Measurements from ENCODE around the gene CEBPB. TPM values are rescaled to one million over a fixed set of nuclear protein-coding genes. Genes with fewer than 3 reads are reported as not detected.

The CEBPB gene
- total RNA-seq (100 to 1,000 TPM in 1 of 5 experiments, 10 to 100 TPM in 4; 27.8 to 201 (median 40.9) TPM), polyA plus RNA-seq (10 to 100 TPM; 12.8 to 14.4 TPM), total RNA-seq (42.7 reads per million, percentile 68 among the genes with 10 or more reads in this experiment)

DNA sequence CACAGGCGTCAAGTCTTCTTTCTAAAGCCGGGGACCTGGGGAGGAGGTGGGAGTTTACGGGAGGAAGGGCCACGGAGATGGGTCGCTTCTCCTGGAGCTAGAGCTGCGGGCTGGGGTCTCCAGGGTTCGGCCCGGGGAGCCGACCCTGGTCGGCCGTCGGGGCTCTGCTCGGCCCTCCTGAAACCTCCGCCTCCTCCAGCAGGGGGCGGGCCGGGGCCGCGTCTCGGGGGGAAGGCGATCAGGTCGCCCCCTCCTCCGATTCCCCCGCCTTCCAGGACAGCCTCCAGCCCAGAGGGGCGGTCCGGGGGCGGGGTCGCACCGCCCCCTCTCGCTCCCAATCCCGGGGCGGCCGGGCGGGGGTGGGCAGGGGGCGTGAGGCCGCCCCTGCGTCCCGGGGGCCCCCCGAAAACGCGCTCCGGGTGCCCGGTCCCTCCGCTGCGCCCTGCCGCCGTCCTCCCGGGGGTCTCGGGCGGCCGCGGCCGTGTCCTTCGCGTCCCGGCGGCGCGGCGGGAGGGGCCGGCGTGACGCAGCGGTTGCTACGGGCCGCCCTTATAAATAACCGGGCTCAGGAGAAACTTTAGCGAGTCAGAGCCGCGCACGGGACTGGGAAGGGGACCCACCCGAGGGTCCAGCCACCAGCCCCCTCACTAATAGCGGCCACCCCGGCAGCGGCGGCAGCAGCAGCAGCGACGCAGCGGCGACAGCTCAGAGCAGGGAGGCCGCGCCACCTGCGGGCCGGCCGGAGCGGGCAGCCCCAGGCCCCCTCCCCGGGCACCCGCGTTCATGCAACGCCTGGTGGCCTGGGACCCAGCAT is at the start of gene CEBPB:
TSS of gene CEBPB (plus strand) at position 580 of the 814 bp plus-strand sequence. CDS start at position 784, 204 bp downstream.
- Mint-ChIP-seq H3K27ac (peak within 1 kb of the TSS; percentile 62 to 96 (median 90)), H3K4me1 (peaks cover 24 to 37% (median 29%) of the 10 kb centered on the region in 7 donors)
- intact Hi-C loops (cut with micrococcal nuclease) = loop anchor here (1.0 to 5.0 kb wide), 14 partner anchors 11 to 602 kb away; partner anchors contain the start of genes PTPN1 (in 2 of the 2), PARD6B (in 1 of the 2), RNF114 (in 1 of the 2) and SLC9A8 (in 1 of the 2)

DNA sequence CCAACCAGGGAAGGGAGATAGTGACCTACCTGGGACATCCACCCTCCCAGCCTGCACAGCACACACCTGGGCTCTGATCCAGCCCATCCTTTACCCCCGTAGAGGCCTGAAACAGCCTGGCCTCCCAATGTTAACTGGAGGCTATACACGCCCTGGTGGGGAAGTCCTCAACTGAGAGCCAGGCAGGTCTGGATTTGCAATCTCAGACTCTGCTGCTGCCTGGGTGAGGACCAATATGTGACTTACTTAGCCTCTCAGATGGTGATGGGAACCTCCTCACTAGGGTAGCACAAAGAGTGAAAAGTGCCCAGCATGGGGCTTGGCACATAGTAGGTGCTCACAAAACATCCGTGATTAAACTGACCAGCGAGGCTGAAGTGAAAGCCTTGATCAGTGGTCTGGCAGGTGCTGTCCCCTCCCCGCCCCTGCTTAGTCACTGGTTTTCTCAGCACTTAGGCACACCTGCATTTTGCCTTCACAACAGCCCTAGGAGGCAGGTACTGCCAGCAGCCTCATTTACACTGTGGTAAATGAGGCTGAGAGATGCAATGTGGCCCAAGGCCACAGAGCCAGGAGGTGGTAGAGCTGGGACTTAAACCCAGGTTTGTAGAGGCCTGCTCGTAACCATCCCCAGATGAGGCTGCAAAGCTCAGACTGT is 49.5 kb upstream of the CEBPB start:
- Histone ChIP-seq H3K36me3 (ENCODE audit: control insufficient read depth in 2 of 3, insufficient read depth in 3 of 3, low read length in 3 of 3) (peaks cover 3 to 57% (median 5%) of the 10 kb centered on the region in 3 experiments), H3K9me3 (ENCODE audit: control insufficient read depth in 2 of 3, low read length in 3 of 3) (no peaks in the 10 kb centered on the region), H3K27me3 (ENCODE audit: control insufficient read depth in 2 of 2, insufficient read depth in 2 of 2, low read length in 2 of 2) (no peaks in the 10 kb centered on the region), H3K27ac (ENCODE audit: low read depth, low read length) (no peak overlapping the region), H3K4me1 (ENCODE audit: control insufficient read depth in 2 of 2, insufficient read depth in 2 of 2, low read length in 2 of 2) (peaks cover 4 to 9% of the 10 kb centered on the region in 2 donors), H3K4me3 (ENCODE audit: low read length) (no peak overlapping the region)
- ATAC-seq = no peak
- Mint-ChIP-seq H3K9me3 (peaks cover 0 to 1% (median 0%) of the 10 kb centered on the region in 11 donors), H3K4me1 (peaks cover 27 to 47% (median 35%) of the 10 kb centered on the region in 7 donors), H3K27me3 (no peaks in the 10 kb centered on the region), H3K27ac (peak overlapping the region in 4 of 9 donors; percentile 7 to 58 (median 46)), H3K4me3 (no peak overlapping the region), H3K36me3 (peaks cover 10 to 36% (median 11%) of the 10 kb centered on the region in 5 donors)
- CTCF ChIA-PET = interaction anchor here (0.8 to 3.5 kb wide), 2 partner anchors 12 to 19 kb away, joined by 3 to 15 read pairs; no protein-coding TSS in a partner anchor
- intact Hi-C loops (cut with micrococcal nuclease) = no loop called here
- POLR2A ChIA-PET = interaction anchor here (1.1 kb wide), 1 partner anchor 25 kb away, joined by 3 read pairs; no protein-coding TSS in a partner anchor
- DNase-seq = no peak

More for the DNA sequence above, at the start of gene CEBPB:
- H3K4me3 Mint-ChIP-seq = peak within 1 kb of the TSS; percentile 83 to 94 (median 86)
- no peaks in the 10 kb centered on the region for H3K9me3 Mint-ChIP-seq
- peaks cover 7 to 8% (median 8%) of the 10 kb centered on the region in 5 donors for H3K27me3 Mint-ChIP-seq
- Histone ChIP-seq H3K4me1 (ENCODE audit: control insufficient read depth in 2 of 2, insufficient read depth in 2 of 2, low read length in 2 of 2) (peaks cover 11 to 21% of the 10 kb centered on the region in 2 donors), H3K36me3 (ENCODE audit: control insufficient read depth in 2 of 3, insufficient read depth in 3 of 3, low read length in 3 of 3) (no peaks in the 10 kb centered on the region), H3K27ac (ENCODE audit: low read depth, low read length) (peak within 1 kb of the TSS; percentile 77), H3K9me3 (ENCODE audit: control insufficient read depth in 2 of 3, low read length in 3 of 3) (no peaks in the 10 kb centered on the region), H3K4me3 (ENCODE audit: low read length) (peak within 1 kb of the TSS; percentile 79), H3K27me3 (ENCODE audit: control insufficient read depth in 2 of 2, insufficient read depth in 2 of 2, low read length in 2 of 2) (no peaks in the 10 kb centered on the region)
- ChIA-PET POLR2A (interaction anchor here (0.7 to 2.4 kb wide), 9 partner anchors 11 to 321 kb away, joined by 3 to 9 read pairs (median 6); partner anchors contain the start of genes PEDS1, PTPN1 and UBE2V1), CTCF (interaction anchor here (0.7 to 2.4 kb wide), 5 partner anchors 10 to 386 kb away, joined by 3 to 8 read pairs (median 3); no protein-coding TSS in a partner anchor)
- peaks cover 0 to 4% (median 0%) of the 10 kb centered on the region in 5 donors for H3K36me3 Mint-ChIP-seq
- ATAC-seq (peak; percentile 84), DNase-seq (peak; percentile 73 to 92 (median 85))

DNA sequence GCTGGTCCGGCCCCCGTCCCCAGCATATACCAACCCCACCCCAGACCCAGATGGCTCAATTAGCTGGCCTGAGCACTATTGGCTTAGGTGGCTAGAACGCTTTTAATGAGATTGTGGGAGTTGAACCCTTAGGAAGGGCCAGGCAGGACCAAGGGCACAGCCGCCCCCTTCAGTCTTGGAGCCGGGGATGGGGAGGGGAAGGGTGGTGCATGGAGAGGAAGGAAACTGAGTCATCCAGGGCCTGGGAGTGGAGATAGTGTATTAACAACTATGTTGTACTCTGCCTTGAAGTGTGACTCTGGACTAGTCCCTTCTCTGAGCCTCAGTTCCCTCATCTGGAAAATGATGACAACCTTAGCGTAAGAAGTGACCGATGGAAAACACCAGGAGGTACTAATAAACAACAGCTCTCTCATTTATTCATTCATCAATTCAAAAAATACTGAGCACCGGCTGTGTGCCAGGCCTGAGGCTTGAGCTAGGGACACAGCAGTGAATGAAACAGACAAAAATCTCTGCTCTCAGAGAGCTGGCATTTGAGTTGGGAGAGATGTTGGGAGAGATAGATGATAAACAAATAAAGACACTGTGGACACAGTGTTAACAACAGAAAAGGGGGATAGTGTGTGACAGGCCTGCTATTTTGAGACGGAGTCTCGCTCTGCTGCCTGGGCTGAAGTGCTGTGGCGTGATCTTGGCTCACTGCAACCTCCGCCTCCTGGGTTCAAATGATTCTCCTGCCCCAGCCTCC is 48.6 kb upstream of the CEBPB start:
- no peak for DNase-seq
- no peaks in the 10 kb centered on the region for H3K27me3 Mint-ChIP-seq
- intact Hi-C loops (cut with micrococcal nuclease) = no loop called here
- peak overlapping the region in 4 of 9 donors; percentile 14 to 81 (median 24) for H3K27ac Mint-ChIP-seq
- no peak overlapping the region for H3K4me3 Mint-ChIP-seq
- no peaks in the 10 kb centered on the region for H3K27me3 ChIP-seq (ENCODE audit: control insufficient read depth in 2 of 2, insufficient read depth in 2 of 2, low read length in 2 of 2)
- no peak overlapping the region for H3K27ac ChIP-seq (ENCODE audit: low read depth, low read length)
- no peak for ATAC-seq
- H3K36me3 ChIP-seq (ENCODE audit: control insufficient read depth in 2 of 3, insufficient read depth in 3 of 3, low read length in 3 of 3) = peaks cover 3 to 57% (median 5%) of the 10 kb centered on the region in 3 experiments
- ChIA-PET POLR2A (interaction anchor here (0.6 to 1.1 kb wide), 3 partner anchors 10 to 26 kb away, joined by 3 read pairs; partner anchors contain the start of gene PEDS1), CTCF (interaction anchor here (3.5 kb wide), 1 partner anchor 20 kb away, joined by 15 read pairs; no protein-coding TSS in a partner anchor)
- peaks cover 13 to 17% of the 10 kb centered on the region in 2 donors for H3K4me1 ChIP-seq (ENCODE audit: control insufficient read depth in 2 of 2, insufficient read depth in 2 of 2, low read length in 2 of 2)
- no peaks in the 10 kb centered on the region for H3K9me3 ChIP-seq (ENCODE audit: control insufficient read depth in 2 of 3, low read length in 3 of 3)
- peaks cover 0 to 1% (median 0%) of the 10 kb centered on the region in 11 donors for H3K9me3 Mint-ChIP-seq
- peaks cover 10 to 34% (median 11%) of the 10 kb centered on the region in 5 donors for H3K36me3 Mint-ChIP-seq
- peaks cover 33 to 53% (median 43%) of the 10 kb centered on the region in 7 donors for H3K4me1 Mint-ChIP-seq
- H3K4me3 ChIP-seq (ENCODE audit: low read length) = no peak overlapping the region

GRCh38 chr20:50142812-50143211 is 47.8 kb upstream of the CEBPB start:
- intact Hi-C loops (cut with micrococcal nuclease) = no loop called here
- Mint-ChIP-seq H3K4me3 (no peak overlapping the region), H3K27ac (peak overlapping the region in 6 of 9 donors; percentile 9 to 73 (median 52)), H3K36me3 (peaks cover 10 to 29% (median 11%) of the 10 kb centered on the region in 5 donors), H3K4me1 (peaks cover 41 to 55% (median 47%) of the 10 kb centered on the region in 7 donors), H3K27me3 (no peaks in the 10 kb centered on the region), H3K9me3 (peaks cover 0 to 1% (median 0%) of the 10 kb centered on the region in 11 donors)
- Histone ChIP-seq H3K9me3 (ENCODE audit: control insufficient read depth in 2 of 3, low read length in 3 of 3) (no peaks in the 10 kb centered on the region), H3K27me3 (ENCODE audit: control insufficient read depth in 2 of 2, insufficient read depth in 2 of 2, low read length in 2 of 2) (no peaks in the 10 kb centered on the region), H3K36me3 (ENCODE audit: control insufficient read depth in 2 of 3, insufficient read depth in 3 of 3, low read length in 3 of 3) (peaks cover 3 to 55% (median 5%) of the 10 kb centered on the region in 3 experiments), H3K27ac (ENCODE audit: low read depth, low read length) (no peak overlapping the region), H3K4me3 (ENCODE audit: low read length) (no peak overlapping the region), H3K4me1 (ENCODE audit: control insufficient read depth in 2 of 2, insufficient read depth in 2 of 2, low read length in 2 of 2) (peaks cover 21 to 26% of the 10 kb centered on the region in 2 donors)
- ChIA-PET CTCF (interaction anchor here (3.5 kb wide), 1 partner anchor 21 kb away, joined by 15 read pairs; no protein-coding TSS in a partner anchor), POLR2A (interaction anchor here (2.2 kb wide), 1 partner anchor 11 kb away, joined by 17 read pairs; the partner anchor contains the start of gene PEDS1)
- no peak for DNase-seq
- ATAC-seq = no peak

GRCh38 chr20:50144362-50144761 is 46.3 kb upstream of the CEBPB start:
- Mint-ChIP-seq H3K4me3 (no peak overlapping the region), H3K9me3 (no peaks in the 10 kb centered on the region), H3K4me1 (peaks cover 47 to 63% (median 57%) of the 10 kb centered on the region in 7 donors), H3K36me3 (peaks cover 10 to 32% (median 11%) of the 10 kb centered on the region in 5 donors), H3K27ac (peak overlapping the region in 3 of 9 donors; percentile 4 to 62 (median 38)), H3K27me3 (no peaks in the 10 kb centered on the region)
- no peak overlapping the region for H3K27ac ChIP-seq (ENCODE audit: low read depth, low read length)
- intact Hi-C loops (cut with micrococcal nuclease) = no loop called here
- H3K36me3 ChIP-seq (ENCODE audit: control insufficient read depth in 2 of 3, insufficient read depth in 3 of 3, low read length in 3 of 3) = peaks cover 3 to 53% (median 5%) of the 10 kb centered on the region in 3 experiments
- no peak overlapping the region for H3K4me3 ChIP-seq (ENCODE audit: low read length)
- DNase-seq (no peak), ATAC-seq (peak; percentile 2)
- H3K9me3 ChIP-seq (ENCODE audit: control insufficient read depth in 2 of 3, low read length in 3 of 3) = no peaks in the 10 kb centered on the region
- peaks cover 24 to 30% of the 10 kb centered on the region in 2 donors for H3K4me1 ChIP-seq (ENCODE audit: control insufficient read depth in 2 of 2, insufficient read depth in 2 of 2, low read length in 2 of 2)
- ChIA-PET POLR2A (interaction anchor here (1.0 to 12.6 kb wide), 6 partner anchors 9 to 31 kb away, joined by 3 to 131 read pairs (median 3); partner anchors contain the start of genes PEDS1 and UBE2V1), CTCF (interaction anchor here (1.3 kb wide), 1 partner anchor 9 kb away, joined by 3 read pairs; the partner anchor contains the start of gene PEDS1)
- H3K27me3 ChIP-seq (ENCODE audit: control insufficient read depth in 2 of 2, insufficient read depth in 2 of 2, low read length in 2 of 2) = no peaks in the 10 kb centered on the region

Measured in naive thymus-derived CD4-positive, alpha-beta T cell (primary cell).